IPS-11a (cell line): ENCODE results near the gene ERICH2.
A peak's percentile ranks its signal among the peaks of the same experiment; 100 is the strongest.

ENCODE experiments used
- H3K4me3 ChIP-seq: one replicate; pipeline ENCODE4 v1.5.1; 2013; ENCODE audit warnings: low read depth, low read length, control low read depth

Gene ERICH2

DNA sequence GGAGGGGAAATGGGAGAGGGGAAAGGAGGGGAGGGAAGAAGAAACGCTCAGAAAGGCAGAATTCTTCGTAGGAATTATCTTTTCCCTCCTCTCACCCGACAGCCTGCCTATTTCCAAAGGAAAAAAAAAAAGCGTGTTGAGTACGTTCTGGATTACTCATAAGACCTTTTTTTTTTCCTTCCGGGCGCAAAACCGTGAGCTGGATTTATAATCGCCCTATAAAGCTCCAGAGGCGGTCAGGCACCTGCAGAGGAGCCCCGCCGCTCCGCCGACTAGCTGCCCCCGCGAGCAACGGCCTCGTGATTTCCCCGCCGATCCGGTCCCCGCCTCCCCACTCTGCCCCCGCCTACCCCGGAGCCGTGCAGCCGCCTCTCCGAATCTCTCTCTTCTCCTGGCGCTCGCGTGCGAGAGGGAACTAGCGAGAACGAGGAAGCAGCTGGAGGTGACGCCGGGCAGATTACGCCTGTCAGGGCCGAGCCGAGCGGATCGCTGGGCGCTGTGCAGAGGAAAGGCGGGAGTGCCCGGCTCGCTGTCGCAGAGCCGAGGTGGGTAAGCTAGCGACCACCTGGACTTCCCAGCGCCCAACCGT is 46.4 kb downstream of the ERICH2 start, which contains the start of gene GAD1:
GAD1 (plus strand) TSS at position 384 of the 589 bp plus-strand sequence. CDS start 1,705 bp downstream, outside the sequence.
- H3K4me3 ChIP-seq = peak within 1 kb of the TSS; percentile 50

DNA sequence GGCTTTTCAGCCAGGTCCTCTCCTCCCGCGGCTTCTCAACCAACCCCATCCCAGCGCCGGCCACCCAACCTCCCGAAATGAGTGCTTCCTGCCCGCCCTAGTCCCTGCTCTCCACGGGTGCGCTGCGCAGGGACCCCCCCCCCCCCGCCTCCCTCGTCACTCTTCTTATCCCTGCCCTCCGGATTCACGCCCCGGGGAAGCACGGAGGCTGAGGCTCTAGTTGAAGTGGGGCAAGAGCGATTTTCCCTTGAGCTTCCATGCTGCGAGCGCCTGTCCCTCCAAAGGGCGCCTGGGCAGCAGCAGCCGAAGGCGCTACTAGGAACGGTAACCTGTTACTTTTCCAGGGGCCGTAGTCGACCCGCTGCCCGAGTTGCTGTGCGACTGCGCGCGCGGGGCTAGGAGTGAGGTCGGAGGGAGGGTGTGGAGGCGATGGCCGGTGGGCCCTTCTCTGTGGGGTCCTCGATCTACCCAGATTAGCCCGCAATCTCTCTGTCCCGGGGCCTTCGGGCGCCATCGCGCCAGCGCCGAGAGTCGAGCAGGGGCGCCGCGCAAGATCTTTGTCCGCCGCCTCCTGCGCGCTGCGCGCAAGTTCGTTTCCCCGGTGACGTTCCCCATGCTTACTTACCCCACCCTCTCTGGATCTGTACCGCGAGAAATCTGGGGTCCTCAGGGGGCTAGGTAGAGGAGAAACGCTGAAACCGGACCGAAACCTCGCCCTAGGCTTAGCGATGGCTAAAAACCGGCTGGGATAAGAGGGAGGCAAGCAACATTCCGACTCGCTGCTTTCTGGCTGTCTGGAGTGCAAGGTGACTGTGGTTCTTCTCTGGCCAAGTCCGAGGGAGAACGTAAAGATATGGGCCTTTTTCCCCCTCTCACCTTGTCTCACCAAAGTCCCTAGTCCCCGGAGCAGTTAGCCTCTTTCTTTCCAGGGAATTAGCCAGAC is 47.2 kb downstream of the ERICH2 start:
- H3K4me3 ChIP-seq = peak overlapping the region; percentile 50

DNA sequence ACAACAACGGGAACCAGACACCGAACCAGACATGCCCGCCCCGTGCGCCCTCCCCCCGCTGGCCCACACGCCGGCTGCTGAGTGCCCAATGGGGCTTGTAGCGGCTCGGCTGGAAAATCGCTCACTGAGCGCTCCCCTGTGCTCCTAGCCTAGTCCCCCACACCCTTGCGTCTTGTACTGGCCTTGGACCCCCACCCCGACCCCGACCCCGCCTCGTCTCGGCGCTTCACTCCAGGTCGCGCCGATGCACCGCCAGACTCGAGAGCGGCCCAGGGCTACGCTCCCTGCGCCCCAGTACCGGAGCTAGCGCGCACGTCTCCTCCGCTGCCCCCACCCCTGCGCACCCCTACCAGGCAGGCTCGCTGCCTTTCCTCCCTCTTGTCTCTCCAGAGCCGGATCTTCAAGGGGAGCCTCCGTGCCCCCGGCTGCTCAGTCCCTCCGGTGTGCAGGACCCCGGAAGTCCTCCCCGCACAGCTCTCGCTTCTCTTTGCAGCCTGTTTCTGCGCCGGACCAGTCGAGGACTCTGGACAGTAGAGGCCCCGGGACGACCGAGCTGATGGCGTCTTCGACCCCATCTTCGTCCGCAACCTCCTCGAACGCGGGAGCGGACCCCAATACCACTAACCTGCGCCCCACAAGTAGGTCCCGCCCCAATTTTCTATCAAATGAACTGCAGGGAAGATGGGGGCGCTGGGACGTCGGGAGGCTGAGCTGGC is 48.0 kb downstream of the ERICH2 start:
- H3K4me3 ChIP-seq = peak overlapping the region; percentile 50

DNA sequence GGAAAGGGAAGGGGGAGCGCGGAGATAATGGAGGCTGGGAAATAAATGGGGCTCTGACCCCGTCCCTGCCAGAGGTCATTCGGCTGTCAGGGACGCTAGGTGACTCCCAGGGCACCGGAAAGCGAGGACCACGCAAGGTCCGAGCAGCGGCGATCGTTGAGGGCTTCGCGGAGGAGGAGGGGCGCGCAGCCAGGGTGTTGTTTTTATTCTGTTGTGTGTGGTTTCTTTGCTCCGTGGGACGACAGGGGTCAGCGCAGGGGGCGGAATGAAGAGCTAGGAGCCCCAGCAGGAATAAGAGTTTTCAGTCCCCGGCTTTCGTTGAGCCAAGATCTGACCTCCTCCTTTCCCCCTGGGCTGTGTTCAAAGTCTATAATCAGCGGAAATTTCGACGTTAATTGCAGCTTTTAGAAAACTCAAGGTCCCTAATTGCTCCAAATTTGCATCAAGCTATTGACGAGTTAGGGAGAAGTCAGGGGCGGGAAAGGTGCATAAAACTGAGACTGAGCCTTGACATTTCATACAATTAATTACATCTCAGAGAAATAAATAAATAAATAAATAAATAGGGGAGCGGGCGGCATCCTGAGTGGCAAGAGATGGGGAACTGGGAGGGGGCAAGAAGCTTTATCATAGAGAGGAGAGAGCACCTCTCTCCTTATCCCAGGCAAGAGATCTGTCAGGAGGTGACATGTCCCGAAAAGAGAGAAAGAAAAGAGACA is 48.7 kb downstream of the ERICH2 start:
- H3K4me3 ChIP-seq = peak overlapping the region; percentile 33

DNA sequence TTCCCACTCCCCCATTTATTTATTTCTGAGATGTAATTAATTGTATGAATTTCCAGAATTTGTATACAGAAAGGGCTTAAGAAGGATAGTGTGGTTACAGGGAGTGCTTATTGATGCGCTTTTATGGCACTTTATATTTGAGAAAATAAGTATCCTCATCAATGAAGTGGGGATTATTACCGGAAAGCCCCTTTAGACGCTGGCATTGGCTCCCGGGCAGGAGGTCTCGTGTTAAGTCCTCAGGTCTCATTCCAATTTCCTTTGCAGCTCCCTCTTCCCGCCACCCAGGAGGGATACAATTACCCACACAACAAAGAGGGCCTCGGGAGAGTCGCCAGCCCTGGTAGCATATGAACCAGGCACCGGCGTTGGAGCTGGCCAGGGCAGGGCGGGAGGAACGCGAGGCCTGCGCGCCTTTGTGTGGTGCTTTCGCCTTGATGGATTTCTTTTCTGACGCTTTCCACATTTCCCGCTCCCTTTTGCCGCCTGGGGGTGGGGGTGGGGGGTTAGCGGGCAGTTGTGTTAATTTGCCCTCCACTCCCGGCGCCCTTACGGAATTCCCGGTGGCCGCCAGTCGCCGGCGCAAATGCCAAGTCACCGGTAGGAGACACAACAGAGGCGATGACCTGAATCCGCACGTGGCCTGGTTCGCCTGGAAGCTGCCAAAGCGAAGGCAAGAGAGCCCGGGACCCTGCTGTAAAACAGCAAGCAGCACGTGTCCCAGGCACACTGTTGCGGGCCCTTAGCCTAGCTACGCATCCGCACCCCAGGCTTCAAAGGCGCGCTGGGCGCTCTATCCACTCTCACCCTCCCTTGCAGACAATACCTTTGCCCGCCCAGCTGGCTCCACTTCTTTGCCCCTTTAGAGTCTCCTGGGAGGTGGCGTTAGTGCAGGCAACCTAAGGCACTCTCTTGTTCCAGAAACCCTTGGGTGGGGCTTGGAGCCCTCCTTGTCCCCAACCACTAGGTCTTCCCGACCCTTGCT is 49.8 kb downstream of the ERICH2 start:
- H3K4me3 ChIP-seq = no peak overlapping the region

DNA sequence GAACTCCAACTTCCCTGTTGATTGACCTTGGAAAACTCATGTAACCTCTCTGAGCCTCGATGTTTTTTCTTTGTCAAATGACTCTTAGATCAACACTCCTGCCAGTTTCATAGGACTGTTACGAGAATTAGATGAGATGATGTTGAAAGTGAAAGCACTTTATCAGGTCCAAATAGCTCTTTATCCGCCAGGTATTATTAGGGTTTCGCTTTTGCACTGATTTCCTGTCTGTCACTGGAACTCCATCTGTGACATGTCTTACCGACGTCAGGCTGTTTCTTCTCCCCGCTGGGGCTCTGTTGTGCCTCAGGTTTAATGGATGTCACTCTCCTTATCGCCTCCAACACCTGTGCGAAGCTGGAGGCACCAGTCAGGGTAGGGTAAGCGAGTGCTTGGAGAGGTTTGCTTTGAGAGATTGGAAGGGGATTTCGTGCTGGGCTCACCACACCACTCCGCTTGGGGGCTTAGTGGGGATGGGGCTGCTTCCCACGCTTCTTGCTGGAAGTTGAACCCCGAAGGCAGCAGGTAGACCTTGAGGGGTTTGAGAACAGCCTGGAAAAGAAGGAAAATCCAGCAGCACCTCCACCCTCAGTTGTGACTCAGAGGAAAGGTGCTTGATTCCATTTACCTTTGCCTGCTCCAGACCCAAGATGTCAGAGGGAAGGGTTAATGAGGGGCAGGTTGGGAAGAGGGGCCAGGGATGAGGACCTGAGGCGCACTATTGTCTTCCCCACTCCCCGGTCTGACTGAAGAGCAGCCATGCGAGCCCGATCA is 50.8 kb downstream of the ERICH2 start:
- no peak overlapping the region for H3K4me3 ChIP-seq

DNA sequence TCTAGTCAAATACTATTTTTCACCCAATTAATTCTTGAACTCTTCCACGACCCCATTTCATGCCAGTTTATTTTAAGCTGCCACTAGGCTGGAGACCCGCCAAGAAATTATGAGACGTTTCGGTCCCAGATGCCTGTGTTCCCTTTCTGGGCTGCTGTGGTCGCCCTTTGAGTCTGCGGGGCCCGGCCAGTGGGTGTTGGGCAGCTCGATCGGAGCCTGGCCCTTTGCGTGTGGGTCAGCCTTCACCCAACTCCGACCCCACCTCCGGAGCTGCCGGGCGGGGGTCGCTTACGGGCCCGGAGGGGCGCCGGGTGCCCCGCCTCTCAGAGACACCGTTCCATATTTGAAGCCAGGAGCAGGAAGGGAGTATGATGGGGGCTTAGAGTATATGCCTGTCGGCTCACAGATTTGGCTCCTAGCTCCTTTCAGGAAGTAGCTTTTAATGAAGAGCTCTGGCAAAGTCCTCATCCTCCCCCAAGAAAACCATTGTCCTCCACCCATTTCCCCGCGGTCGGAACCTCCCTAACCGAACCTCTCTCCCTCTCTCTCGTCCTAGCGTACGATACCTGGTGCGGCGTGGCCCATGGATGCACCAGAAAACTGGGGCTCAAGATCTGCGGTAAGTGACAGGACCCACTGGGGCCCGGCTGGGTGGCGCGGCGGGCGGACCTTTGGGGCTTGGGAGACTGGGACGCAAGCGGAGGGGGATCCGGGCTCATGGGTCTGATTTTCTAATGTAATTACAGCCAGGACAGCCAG is 51.5 kb downstream of the ERICH2 start:
- H3K4me3 ChIP-seq = no peak overlapping the region

DNA sequence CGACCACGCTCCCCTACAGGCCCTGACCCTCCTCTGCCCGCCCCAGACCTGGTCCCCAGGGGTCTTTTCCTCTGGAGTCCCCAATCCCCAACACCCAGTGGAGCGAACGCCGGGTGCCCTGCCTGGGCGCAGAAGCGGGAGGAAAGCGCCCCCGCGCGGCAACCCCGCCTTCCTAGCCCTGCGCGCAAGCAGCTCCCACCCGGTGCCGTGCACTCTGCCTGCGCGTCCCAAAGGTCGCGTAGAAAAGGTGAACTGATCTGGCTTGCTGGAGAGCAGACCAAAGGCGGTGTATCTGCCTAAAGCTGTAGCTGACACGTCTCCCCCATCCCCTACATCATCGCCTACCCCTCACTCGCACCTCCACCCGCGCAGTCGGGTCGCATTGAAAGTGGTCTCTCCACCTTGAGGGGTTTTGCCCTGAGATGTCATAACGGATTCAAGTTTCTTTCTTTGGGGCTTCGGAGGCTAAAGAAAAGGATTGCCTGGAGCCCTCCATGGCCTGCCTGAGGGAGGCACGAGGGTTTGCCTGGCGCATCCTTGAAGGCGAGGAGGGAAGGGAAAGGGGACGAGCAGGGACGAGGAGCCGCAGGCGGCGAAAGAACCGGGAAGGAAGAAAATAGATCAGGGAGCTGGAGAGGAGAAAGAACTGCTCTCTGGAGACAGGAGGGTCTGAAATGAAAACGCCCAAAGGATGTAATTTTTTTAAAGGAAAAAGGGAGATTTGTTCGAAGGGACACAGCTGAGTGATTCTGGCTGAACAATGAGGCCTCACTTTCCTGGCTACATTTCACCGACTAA is 52.3 kb downstream of the ERICH2 start:
- H3K4me3 ChIP-seq = no peak overlapping the region

DNA sequence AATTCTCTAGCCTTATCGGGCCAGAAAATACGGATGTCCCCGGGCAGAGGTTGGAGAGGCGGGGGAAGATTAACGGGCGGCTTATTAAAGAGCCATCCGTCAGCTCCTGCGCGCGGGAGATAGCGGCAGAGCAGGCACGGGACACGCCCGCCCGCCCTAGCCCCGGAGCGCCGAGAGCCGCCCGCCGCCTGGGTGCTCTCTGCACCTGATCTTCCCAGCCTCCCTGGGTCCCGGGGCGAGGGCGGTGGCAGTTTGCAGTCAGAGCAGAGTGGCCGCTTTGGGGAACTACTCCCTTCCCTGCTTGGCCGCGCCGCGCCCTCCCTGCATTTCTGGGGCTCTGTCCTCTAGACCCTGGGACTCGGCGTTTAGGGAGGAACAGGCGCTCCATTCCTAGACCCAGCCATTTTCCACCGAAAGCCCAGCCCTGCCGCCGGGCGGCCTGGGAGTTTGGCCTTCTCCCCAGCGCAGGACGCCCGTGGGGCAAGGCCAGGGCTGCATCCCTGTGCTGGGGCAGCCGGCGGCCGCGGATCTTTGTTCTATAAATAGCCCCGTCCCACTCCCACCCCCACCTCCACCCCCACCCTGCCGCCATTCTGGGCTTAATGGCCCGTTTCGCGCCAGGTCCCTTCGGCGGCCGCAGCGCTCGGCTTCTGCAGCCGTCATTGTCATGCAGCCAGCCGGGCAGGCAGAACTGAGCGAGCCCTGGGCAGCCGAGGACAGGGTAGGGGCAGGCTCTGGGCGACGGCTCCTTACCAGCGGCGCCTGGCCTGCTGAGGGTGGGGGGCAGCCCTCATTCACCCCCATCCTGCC is 53.1 kb downstream of the ERICH2 start:
- H3K4me3 ChIP-seq = peak overlapping the region; percentile 35

DNA sequence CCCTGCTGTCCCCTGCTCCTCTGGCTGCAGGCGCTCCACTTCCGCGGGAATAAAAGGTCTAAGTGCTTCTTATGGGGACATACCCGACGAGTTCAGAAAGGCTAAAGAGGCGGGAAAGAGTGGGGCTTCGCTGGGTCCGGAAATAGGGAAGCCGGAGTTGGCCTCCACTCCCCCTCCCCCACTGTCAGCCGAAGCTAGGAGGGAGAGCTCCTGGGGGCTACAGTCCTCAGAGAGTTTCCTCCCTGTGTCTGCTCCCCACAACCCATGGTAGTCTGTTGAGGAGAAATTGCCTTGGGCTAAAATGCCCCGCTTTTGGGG is 53.7 kb downstream of the ERICH2 start:
- H3K4me3 ChIP-seq = peak overlapping the region; percentile 17

DNA sequence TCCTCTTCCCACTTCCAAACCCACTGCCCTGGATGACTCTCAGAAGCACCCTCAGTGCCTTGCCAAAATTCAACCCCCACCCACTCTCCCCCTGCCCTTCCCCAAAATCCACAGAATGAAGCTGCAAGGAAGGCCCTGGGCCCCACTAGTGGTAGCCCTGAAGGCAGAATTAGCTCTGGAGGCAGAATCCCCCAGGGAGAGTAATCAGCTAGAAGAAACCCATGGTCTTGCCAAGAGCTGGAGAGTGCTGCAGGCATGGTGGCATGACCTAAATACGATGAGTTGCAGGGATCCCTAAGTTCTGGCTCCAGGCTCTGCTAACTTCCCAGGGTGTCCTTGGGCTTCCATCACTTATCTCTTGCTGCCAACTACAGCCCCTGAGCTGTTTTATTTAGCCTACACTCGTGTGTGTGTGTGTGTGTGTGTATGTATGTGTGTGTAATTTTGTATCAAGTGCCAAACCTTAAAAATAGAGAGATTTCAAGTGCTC is 54.4 kb downstream of the ERICH2 start:
- H3K4me3 ChIP-seq = no peak overlapping the region

DNA sequence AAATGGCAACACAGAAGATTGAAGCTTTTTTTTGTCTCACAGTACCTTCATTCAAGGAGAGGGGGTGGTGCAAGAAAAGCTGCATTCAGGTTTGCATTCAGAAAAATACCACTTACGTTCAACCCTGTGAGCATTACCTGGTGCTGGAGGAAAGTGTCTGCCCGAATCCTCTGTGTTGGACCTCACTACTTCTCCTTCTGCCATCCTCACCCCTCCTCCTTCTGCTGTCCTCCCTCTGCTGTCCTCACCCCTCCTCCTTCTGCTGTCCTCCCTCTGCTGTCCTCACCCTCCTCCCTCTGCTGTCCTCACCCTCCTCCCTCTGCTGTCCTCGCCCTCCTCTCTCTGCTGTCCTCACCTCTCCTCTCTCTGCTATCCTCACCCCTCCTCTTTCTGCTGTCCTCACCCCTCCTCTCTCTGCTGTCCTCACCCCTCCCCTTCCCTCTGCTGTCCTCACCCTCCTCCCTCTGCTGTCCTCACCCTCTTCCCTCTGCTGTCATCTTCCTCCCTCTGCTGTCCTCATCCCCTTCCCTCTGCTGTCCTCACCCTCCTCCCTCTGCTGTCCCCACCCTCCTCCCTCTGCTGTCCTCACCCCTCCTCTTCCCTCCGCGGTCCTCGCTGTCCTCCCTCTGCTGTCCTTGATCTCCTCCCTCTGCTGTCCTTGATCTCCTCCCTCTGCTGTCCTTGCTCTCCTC is 57.8 kb downstream of the ERICH2 start:
- no peak overlapping the region for H3K4me3 ChIP-seq

DNA sequence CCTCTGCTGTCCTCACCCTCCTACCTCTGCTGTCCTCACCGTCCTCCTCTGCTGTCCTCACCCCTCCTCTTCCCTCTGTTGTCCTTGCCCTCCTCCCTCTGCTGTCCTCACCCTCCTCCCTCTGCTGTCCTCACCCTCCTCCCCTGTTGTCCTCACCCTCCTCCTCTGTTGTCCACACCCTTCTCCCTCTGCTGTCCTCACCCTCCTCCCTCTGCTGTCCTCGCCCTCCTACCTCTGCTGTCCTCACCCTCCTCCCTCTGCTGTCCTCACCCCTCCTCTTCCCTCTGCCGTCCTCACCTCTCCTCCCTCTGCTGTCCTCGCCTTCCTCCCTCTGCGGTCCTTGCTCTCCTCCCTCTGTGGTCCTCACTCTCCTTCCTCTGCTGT is 58.3 kb downstream of the ERICH2 start:
- no peak overlapping the region for H3K4me3 ChIP-seq

DNA sequence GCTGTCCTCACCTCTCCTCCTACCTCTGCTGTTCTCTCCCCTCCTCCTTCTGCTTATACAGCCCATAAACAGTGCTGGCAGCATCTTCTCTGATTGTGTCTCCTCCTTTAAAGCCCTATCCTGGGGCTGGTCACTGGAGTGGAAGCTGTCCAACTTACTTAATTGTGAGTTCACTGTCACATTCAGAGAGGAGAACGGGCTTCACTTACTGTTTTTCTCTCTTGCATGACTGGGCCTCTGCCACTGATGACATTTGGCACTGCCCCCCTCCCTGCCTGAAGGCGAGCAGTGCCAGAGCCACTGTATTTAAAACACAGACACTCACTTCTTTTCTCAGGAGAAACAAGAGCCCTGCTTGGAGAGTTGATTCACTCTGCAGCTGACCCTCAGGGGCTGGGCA is 58.9 kb downstream of the ERICH2 start:
- H3K4me3 ChIP-seq = no peak overlapping the region

DNA sequence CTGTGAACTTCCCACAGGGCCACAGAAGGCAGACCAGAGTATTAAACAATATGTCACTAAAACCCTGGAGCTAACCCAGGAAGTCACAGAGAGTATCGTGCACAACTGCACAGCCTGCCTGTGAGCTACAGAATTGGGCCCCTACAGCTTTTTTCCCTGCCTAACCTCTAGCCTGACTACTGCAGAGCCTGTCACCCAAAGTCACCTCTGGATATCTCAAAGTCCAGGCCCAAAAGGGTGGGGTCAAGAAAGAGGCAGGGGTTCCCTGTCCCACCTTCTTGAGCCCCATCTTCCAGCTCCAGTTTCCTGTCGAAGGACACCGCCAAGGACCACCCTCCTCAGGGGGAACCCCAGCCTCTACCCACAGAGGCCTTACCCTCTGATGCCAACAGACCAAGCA is 60.0 kb downstream of the ERICH2 start:
- no peak overlapping the region for H3K4me3 ChIP-seq

DNA sequence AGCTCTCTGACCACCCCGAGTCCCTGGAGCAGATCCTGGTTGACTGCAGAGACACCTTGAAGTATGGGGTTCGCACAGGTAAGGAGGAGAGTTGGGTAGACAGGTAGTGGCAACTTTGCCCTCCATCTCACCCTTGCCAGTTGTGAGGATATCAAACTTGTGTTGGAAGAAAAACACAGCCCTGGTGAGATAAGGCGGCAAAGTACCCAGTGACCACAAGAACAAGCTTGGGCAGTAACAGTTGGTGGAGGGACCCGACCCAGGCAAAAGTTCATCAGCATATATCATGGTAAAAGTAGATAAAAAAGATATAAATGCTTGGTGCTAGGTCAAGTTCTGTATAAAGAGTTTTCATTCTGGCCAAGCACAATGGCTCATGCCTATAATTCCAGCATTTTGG is 60.9 kb downstream of the ERICH2 start:
- no peak overlapping the region for H3K4me3 ChIP-seq
